Measurements from ENCODE around the gene KLHL36.
A peak's percentile ranks its signal among the peaks of the same experiment; 100 is the strongest.

Gene KLHL36

DNA sequence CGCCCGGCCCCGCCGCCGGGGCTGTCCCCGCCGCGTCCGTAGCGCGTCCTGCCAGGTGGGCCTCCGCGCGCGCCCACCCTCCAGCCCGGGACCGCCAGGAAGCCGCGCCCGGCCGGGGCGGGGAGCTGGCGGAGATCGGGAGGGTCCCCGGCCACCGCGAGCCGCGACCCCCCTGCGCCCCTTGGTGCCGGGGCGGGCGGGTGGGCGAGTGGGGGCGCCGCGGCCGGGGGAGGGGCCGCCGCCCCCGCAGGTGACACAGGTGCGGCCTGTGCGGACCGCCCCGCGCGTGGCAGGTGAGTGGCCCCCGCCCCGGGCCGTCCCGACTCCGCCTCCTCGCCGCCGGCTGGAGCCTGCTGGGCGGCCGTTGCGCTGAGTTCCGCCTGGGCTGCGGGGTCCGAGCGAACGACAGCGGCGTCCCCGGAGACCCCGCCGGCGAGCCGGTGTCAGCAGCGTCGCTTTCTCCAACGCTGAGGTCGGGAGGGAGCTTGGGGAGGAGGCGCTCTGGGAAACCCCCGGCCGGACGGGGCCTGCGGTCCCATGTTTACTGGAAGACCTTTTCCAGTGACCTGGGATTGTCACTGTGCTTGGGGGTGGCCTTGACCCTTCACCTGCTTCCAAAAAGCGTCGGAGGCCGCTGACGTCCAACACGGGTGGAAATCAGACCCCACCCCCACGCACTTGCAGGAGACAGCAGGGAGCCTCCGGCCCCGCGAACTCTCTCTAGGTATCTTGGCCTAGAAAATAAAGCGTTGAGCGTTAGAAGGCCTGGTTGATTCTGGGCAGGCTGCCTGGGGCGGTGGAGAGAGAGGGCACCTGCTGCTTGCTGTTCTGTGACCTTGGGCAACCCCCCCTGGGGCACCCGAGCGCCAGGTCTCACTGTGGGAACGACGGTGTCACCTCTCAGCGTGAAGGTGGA is 542 bp downstream of the KLHL36 start:
- DNase-seq: peak; percentile 47

- DNase-seq: no peak
These were observed 1.2 kb downstream of the KLHL36 start for GRCh38 chr16:84649511-84649861.

GRCh38 chr16:84650062-84650991 is 2.0 kb downstream of the KLHL36 start:
- DNase-seq: no peak

DNA sequence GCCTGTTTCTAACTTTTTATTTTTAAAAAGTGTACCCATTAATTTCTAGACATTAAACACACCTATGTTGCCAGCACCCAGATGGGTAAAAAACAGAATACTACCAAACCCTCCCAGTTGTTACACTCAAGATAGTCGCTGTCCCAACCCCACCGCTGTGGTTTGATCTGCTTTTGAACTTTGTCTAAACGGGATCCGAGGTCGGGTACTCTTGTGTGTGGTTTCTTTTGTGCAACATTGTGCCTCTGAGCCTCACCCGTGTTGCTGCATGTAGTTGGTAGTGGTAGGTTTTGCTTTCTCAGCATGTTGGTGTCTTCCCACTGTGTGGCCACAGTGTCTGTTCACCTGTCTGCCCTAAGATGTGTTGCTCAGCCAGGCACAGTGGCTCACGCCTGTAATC is 4.3 kb downstream of the KLHL36 start:
- peak; percentile 60 for DNase-seq

DNA sequence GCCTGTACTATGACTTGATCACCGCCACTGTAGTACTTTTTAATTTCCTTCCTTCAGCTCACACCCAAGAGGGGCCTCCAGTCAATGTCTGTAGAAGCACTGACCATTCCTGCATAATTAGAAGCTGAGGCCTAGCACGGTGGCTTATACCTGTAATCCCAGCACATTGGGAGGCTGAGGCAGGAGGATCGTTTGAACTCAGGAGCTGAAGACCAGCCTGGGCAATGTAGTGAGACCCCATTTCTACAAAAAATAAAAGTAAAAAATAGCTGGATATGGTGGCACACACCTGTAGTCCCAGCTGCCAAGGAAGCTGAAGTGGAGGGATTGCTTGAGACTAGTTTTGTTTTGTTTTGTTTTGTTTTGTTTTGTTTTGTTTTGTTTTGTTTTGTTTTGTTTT is 5.9 kb downstream of the KLHL36 start:
- DNase-seq: no peak

GRCh38 chr16:84654998-84655397 is 6.7 kb downstream of the KLHL36 start:
- no peak for DNase-seq

DNA sequence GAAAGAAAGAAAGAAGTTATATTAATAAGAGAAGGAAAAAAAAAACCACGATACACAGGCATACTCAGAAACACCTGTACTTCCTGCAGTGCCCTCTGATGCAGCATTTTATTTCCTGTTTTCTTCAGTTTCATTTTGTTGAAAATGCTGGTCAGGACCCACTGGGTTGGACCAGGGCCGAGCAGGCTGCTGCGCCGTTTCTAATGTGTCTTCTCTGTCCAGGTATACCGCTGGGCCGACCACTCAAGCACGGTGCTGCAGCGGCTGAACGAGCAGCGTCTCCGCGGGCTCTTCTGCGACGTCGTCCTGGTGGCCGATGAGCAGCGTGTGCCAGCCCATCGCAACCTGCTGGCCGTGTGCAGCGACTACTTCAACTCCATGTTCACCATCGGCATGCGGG is 8.3 kb downstream of the KLHL36 start:
- DNase-seq: no peak

GRCh38 chr16:84657229-84657837 is 9.0 kb downstream of the KLHL36 start:
- DNase-seq: no peak

DNA sequence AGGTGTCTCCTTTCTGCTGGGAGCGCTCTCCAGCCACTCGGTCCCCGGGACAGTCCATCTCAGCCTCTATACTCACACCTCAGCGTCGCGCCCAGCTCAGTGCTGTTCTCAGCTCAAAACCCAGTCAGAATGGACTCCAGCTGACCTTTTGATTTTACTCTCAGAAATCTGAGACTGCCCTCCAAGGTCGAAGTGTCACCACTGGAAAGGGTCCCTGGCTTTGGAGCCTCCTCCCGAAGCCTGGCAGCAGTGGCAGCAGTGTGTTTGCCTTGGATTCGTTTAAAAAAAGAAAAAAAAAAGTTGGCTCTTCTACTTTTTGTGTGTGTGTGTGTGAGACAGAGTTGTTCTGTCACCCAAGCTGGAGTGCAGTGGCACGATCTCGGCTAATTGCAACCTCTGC is 10.4 kb downstream of the KLHL36 start:
- no peak for DNase-seq

DNA sequence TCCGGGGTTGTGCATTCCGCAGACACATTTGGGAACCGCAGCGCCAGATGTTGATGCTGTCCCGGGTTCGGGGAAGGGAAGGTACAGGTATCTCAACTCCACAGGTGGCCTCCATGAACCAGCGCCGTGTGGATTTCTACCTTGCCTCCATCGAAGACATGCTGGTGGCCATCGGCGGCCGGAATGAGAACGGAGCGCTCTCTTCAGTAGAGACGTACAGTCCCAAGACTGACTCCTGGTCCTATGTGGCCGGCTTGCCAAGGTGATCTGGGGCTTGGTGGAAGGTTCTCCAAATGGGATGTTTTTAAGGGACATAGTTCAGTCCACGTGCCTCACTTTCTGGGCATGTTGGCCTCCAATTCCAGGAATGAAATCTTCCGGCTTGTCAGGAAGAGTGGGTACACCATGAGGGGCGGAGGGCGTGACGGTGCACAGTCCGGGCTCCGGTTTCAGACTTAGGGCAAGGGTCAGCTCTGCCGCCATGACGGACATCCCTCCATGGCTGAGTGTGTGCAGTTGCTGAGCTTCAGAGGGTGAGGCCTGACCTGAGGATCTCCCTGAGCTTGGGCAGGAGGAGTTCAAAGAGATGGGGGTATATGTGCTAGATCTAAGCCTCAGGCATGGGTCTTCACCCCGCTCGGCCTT is 11.5 kb downstream of the KLHL36 start:
- DNase-seq: no peak

- no peak for DNase-seq
These were observed 12.7 kb downstream of the KLHL36 start for GRCh38 chr16:84660973-84661372.

- no peak for DNase-seq
These were observed 13.2 kb downstream of the KLHL36 start for GRCh38 chr16:84661418-84662060.

DNA sequence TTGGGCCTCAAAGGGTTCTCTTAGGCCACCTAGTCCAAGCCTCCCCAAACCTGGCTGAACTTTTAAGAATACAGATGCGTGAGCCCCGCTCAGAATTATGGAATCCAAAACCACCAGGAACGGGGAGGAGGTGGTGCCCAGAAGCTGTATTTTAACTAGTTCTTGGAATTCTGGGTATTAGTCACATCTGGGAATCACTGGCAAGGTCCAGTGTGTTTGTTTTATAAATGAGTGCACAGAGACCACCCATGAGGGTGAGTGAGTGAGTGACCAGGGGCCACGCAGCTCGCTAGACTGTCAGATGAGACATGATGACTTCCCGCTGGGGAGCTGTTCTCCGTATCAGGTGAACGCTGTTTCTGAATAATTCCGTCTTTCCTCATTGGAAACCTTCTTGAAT is 14.2 kb downstream of the KLHL36 start:
- DNase-seq: no peak

GRCh38 chr16:84663433-84664101 is 15.3 kb downstream of the KLHL36 start:
- DNase-seq: no peak

- DNase-seq: no peak
These were observed 17.0 kb downstream of the KLHL36 start for GRCh38 chr16:84665359-84665758.

- no peak for DNase-seq
These were observed 17.5 kb downstream of the KLHL36 start for GRCh38 chr16:84665843-84666242.

DNA sequence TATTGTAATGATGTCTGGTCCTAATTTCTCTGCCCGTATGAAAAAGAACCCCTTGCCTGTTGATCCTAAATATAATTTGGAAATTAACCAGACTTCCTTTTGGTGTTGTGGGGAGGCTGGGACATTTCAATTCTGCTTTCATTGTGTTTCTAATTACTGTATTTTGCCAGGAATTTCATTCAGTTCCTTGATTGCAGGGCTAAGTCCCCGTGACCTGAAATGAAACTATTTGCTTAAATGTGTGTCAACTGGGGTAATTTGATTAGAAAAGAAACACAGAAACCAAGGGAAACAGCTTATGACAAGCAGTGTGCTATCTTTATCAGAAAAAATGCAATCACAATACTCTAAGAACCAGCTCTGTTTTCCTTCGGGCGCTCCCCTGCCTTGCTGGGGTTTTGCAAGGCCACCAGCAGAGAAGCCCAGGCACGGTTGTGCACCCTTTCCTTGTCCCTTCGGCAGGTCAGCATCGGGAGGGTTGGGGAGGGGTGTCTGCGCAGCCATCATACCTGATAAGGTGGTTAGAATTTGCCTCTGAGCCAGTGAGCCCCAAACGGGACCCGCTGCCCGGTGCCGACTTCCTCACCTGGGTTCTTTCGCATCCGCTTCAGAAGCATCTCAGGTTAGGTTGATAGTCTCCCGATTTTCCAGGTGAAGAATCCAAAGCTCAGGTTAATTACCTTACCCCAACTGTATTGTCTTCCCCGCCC is 19.4 kb downstream of the KLHL36 start:
- no peak for DNase-seq

DNA sequence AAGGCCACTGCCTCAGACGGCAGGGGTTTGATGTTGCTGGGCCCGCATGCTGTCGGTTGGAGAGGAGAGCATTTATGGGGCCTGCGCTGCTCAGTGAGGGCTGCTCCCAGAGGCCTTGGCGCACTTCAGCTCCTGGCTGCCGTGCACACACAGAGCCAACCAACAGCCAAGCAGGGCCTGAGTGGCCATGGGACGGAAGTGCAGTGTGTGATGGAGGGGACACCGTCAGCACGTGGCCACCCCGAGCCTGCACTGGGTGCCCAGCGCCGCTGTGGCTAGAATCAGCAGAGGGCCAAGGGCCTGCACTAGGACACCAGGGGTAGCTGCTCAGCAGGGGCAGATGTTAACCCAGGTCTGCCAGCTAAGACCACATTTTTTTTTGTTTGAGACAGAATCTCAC is 21.8 kb downstream of the KLHL36 start:
- DNase-seq: no peak

DNA sequence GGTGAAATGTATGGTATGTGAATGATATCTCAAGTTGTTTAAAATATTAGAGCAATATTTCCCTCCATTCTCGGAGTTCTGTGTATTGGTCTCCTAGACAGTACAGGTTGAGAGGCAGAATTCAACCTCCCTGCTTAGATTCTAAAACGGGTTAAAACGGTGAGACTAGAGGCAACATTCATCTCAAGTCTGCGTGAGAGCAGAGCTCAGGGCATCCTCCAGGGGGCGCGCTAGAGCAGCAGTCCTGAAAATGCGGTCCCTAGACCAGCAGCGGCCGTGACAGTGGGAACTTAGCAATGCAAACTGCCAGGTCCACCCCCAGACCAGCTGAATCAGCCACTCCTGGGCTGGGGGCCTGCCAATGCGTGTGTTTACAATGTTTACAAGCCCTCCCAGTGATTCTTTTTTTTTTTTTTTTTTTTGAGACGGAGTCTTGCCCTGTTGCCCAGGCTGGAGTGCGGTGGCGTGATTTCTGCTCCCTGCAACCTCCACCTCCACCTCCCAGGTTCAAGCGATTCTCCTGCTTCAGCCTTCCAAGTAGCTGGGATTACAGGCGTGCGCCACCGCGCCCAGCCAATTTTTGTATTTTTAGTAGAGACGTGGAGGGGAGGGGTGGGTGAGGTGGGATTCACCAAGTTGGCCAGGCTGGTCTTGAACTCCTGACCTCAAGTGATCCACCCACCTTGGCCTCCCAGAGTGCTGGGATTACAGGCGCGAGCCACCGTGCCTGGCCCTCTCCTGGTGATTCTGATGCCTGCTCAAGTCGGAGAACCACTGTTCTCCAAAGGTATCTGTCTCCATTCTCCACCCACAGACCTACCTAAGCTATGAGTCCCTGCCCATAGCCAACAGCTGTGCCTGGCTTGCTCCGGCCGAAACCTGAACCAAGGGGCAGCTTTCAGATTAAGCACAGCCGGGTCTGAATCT is 24.2 kb downstream of the KLHL36 start:
- peak; percentile 80 for DNase-seq

GRCh38 chr16:84673203-84673535 is 24.9 kb downstream of the KLHL36 start:
- DNase-seq: no peak

All from CD4-positive, alpha-beta T cell treated with Interleukin-12 subunit alpha and Interleukin-12 subunit beta, for 1 hour (primary cell).